HG02571 (cell line): Measurements from ENCODE around the gene KCNJ12.
"Not testable (repeated sequence)": the region's sequence is repeated elsewhere in the genome, so short reads cannot be mapped to it uniquely, and the experiment has no call there.

Experiments
- ATAC-seq: cut with Tn5 transposase; IDR thresholded peaks from one replicate; pipeline ENCODE4 v1.9.1; 2021; ENCODE audit warnings: mild to moderate bottlenecking, moderate library complexity; ENCODE audit not compliant: unreplicated experiment

KCNJ12 gene

GRCh38 chr17:21348926-21349261 is 27.3 kb upstream of the KCNJ12 start:
- not testable (repeated sequence) for ATAC-seq

- ATAC-seq = not testable (repeated sequence)
Measured at GRCh38 chr17:21349358-21350050, 26.7 kb upstream of the KCNJ12 start.

GRCh38 chr17:21350495-21350894 is 25.7 kb upstream of the KCNJ12 start:
- not testable (repeated sequence) for ATAC-seq

GRCh38 chr17:21351366-21352065 is 24.6 kb upstream of the KCNJ12 start:
- no peak for ATAC-seq

- ATAC-seq = no peak
Measured at GRCh38 chr17:21352221-21352980, 23.8 kb upstream of the KCNJ12 start.

GRCh38 chr17:21352981-21353265 is 23.2 kb upstream of the KCNJ12 start:
- no peak for ATAC-seq

GRCh38 chr17:21353326-21354010 is 22.7 kb upstream of the KCNJ12 start:
- no peak for ATAC-seq

GRCh38 chr17:21354796-21355385 is 21.3 kb upstream of the KCNJ12 start:
- no peak for ATAC-seq

GRCh38 chr17:21355586-21355985 is 20.6 kb upstream of the KCNJ12 start:
- no peak for ATAC-seq

GRCh38 chr17:21356537-21357127 is 19.5 kb upstream of the KCNJ12 start:
- ATAC-seq = no peak

GRCh38 chr17:21357281-21357680 is 18.9 kb upstream of the KCNJ12 start:
- no peak for ATAC-seq

- ATAC-seq = no peak
Measured at GRCh38 chr17:21357696-21358656, 18.2 kb upstream of the KCNJ12 start.

- ATAC-seq = no peak
Measured at GRCh38 chr17:21358682-21359482, 17.3 kb upstream of the KCNJ12 start.

- no peak for ATAC-seq
Measured at GRCh38 chr17:21359483-21359840, 16.7 kb upstream of the KCNJ12 start.

GRCh38 chr17:21360048-21360447 is 16.1 kb upstream of the KCNJ12 start:
- no peak for ATAC-seq

- no peak for ATAC-seq
Measured at GRCh38 chr17:21361020-21361809, 14.9 kb upstream of the KCNJ12 start.

- no peak for ATAC-seq
Measured at GRCh38 chr17:21362331-21362931, 13.7 kb upstream of the KCNJ12 start.
